ENCODE results near the gene MYH9.

GRCh38 chr22:36359470-36359996 is 28.2 kb downstream of the MYH9 start:
- no peak for TF ChIP-seq CTCF (IDR thresholded peaks at IDR 0.05; ENCODE audit: low read length)
- no peak for TF ChIP-seq EZH2 (optimal IDR thresholded peaks at IDR 0.05; ENCODE audit: low read depth, low read length)
- no peak for TF ChIP-seq EZH2phosphoT487 (IDR thresholded peaks at IDR 0.05; ENCODE audit: low read length)
